ENCODE data around the gene LIX1L.

LIX1L gene

DNA sequence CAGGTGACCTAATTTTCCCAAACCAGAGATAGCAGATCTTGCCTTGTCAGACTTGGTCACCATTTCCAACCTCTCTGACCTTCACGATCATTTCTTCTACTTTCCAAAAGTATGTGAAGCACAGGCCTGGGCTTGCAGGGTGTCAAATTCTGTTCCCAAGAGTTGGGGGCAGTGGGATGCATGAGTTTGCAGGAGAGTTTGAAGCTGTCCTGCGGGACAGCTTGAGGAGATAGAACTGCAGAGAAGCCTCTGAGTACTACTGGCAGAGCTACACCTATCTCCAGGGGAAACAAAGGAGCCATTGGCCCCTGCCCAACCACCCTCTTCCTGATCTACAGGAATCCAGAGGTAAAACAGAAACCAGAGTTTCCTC, 27.3 kb upstream of the LIX1L start:
- DNase-seq = no peak

- no peak for DNase-seq
Measured at GRCh38 chr1:145983960-145984830, 26.4 kb upstream of the LIX1L start.

GRCh38 chr1:145983206-145983675, 25.4 kb upstream of the LIX1L start:
- DNase-seq = no peak

GRCh38 chr1:145982010-145982723, 24.4 kb upstream of the LIX1L start:
- DNase-seq = no peak

DNA sequence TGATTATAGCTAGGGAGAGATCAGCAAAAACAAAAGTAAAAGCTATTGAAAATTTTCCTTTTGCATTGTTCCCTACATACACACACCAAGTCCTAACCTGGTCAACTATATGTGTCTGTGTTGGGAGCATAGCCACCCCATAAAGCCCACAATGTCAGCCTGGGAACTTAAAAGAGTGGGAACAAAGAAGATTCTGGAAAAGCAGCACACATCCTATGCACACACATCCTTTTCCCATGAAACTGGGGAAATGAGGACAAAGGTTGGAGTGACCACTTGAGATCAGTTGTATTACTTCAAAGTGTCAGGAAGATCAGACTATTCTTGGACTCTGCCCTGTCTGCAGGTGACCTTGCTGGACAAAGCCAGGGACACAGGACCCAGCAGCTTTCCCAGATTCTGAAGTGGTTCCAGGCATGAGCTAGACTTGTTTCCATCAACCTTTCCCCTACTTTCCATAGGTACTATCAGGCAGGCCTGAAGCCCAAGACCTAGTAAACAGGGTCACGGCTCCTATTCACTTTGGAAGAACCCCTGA, 22.7 kb upstream of the LIX1L start:
- DNase-seq = no peak

DNA sequence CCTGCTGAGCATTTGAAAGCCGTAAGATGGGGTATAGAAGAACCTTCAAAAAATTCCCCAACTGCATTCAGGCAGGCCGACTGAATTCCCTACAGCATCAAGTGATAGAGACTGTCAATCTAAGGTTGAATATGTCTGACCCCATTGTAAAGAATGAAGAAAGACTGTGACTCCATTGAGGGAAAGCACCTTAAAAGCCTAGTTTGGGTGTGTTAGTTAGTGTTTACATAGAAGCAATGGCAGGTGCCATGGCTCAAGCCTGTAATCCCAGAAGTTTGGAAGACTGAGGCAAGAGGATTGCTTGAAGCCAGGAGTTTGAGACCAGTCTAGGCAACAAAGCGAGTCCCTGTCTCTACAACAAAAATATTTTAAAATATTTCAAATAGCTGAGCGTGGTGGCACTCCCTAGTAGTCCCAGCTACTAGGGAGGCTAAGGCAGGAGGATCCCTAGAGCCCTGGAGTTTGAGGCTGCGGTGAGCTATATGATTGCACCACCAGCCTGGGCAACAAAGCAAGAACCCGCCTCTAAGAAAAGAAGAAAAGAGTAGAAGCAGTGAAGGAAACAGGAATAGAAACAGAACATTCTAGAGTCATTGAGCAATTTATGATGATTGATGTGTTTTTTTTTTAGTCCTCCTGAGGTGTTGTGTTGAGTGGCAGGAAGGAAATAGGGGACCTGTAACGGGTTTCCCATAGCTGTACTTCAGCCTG, 22.1 kb upstream of the LIX1L start:
- no peak for DNase-seq

DNA sequence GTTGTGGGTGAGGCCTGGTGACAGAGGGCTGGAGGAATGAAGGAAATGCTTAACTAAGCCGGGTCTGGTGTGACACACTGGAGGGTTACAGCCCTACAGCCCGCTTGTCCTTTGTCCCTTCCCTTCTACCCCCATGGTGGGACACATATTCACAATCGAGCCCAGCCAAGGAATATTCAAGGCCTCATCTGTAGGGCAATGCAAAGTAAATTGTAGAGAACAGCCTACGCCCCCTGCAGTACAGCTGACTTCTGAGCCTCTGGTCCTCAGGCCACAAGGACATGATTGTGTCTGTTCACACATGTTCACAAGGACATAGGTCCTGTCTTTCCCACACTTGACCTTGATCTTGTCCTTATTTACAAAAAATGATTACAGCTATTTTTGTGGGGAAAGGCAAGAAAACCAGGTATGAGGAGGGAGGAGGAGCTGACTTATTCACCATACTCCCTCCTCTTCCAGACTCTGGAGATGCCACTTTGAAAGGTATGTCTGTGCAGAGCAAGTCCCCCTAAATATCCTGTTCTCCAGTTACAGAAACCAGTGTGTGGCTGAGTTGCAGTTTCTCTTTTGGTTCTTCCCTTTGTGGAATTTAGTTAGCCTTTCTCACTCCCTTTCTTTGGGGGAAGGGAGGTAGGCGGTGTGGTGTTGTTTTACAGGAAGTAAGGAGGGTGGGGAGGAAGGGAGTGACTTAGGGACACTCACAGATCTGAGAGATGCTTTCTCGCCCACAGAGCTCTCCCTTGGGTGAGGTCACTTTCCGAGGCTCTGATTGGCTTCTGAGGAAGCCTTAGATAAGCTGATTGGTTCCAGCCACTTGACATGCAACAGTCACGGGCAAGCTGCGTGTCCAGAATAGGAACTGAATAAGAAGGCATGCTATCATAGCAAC, 21.3 kb upstream of the LIX1L start:
- DNase-seq = peak; percentile 96

- no peak for DNase-seq
Measured at GRCh38 chr1:145978471-145978853, 20.6 kb upstream of the LIX1L start.

DNA sequence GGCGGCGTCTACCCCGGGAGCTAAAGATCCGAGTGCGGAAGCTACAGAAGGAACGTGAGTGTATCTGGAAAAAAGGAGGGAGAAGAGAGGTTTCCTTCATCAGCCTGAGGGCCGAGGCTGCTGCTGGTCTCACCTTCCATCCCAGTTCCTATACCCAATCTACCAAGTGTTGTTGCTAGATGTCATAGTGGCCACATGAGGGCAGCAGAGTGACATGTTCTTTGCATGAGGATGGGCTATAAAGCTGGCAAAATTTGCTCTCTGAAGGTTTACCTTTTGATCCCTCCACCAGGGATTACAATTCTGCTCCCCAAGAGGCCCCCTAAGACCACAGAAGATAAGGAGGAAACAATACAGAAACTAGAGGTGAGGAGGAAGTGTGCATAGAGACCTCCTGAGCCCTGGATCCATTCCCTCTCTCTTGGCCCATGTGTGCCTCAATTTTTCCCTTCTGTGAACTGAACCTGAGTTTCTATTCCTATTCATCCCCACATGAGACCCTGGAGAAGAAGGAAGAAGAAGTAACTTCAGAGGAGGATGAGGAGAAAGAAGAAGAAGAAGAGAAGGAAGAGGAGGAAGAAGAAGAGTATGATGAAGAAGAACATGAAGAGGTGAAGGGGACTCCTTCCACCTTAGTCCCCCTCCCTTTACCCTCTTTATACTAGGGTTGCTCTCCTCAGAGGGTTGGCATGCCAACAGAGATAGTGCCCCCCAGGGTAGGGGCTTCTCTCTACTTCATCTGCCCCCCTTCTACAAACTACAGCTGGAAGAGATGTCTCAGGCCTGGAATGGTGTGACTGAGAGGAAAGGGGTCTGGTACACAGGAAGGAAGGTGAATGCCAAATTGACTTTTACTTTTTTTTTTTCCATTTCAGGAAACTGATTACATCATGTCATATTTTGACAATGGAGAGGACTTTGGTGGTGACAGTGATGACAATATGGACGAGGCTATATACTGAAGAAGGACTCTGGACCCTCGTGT, 20.0 kb upstream of the LIX1L start:
- DNase-seq = peak; percentile 82

GRCh38 chr1:145977016-145977415, 19.2 kb upstream of the LIX1L start:
- no peak for DNase-seq

DNA sequence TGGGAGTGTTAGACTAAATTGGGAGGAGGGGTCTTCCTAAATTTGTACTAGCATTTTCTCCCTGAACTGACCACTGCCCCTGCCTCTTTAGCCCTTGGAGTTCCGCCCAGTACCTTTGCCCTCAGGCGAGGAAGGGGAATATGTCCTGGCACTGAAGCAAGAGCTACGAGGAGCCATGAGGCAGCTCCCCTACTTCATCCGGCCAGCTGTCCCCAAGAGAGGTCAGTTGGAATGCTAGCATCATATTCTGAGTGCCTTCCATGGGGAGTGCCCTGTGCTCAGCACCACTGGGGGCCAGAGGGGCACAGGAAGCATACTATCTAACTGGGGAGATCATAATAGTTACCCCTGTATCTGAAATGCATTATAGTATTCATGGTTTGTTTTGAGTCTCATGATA, 17.4 kb upstream of the LIX1L start:
- no peak for DNase-seq

DNA sequence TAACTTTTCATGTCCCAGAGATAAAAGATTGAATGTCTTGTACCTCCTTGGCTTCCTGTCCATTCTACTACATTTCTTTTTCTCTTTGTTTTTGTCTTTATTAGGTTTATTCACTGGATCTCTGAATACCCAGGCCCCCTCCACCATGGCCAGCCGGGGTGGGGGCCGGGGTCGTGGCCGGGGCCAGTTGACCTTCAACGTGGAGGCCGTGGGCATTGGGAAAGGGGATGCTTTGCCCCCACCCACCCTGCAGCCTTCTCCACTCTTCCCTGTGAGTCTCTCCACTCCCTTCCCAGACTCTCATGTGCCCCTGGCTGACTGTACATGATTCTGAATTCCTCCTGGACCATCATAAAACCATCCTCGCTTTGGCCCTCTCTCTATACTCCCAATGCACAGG, 16.9 kb upstream of the LIX1L start:
- DNase-seq = no peak

DNA sequence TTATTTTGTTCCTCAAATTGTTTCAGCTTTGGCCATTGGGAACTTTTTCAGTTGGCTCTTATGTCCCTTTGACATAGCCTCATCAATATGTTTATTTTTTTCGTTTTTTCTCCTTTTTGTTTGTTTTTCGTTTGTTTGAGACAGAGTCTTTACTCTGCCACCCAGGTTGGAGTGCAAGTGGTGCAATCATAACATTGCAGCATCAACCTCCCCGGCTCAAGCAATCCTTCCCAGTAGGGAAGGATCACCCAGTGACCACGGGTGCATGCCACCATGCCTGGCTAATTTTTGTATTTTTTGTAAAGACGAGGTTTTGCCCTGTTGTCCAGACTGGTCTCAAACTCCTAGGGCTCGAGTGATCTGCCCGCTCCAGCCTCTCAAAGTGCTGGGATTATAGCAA, 14.8 kb upstream of the LIX1L start:
- no peak for DNase-seq

- DNase-seq = no peak
Measured at GRCh38 chr1:145967288-145967687, 9.5 kb upstream of the LIX1L start.

DNA sequence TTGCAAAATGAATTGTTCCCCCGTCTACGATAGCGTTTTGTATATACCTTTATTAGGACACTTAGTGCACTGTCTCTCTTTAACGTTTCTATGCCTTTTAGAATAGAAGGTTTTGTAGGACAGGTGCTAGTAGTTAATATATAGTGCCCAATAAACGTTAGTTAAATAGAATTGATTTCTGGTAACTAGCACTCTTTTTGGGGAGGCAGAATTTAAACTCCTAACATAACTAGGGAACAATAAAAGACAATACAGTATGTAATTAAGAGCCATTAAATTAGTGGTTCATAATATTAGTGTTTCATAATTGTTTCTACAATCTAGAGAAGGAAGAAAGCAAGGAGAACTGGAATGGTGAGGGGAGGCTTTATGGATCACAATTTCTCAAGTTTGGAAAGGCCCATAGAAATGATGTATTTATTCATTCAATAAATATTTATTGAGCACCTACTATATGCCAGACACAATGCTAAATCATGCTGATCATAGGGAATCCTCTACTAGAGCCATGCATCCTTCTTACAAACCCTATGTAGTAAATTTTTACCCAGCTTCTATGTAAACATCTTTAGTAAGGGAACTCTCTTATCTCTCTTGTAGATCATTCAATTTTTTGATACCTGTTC, 7.4 kb upstream of the LIX1L start:
- no peak for DNase-seq

DNA sequence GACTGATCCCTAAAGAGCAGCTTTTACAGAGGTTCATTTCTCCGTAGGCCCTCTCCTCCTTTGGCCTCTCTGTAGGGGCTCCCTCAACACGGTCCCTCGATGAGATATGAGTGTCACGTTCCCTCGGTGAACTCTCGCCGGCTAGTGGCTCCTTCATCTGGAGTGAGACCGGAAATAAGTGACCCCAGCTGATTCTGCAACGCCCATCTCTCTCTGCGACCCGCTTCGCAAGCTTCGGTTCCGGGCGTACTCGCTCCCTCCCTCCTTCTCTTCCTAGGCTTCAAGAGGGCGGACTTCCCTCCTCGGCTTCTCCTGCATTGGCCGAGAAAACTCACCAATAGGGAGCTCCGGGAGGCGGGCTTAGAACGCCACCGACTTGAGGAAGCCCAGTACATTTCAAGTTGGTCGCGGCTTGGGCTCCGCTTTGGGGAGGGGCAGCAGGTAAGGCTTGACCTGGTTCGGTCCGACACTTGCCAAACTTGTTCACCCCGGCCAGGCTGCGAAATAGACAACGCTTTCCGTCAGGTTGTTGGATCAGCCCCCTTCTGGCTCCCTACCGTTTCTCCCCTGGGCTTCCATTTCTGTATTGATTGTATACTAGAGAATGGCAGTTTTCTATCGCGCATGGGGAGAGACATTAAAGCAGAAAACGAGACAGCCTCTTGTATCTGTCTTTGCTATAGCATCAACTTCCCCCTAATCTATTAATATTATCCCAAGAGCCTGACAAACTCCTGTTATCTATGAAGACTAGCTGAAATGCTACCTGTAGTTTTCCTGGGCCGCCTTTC, 6.7 kb upstream of the LIX1L start, which contains the start of the genes ANKRD34A and POLR3GL:
TSS of gene ANKRD34A (minus strand) at position 248 of the 791 bp plus-strand sequence. CDS start 2,816 bp downstream, outside the sequence.
TSS of gene POLR3GL (plus strand) at position 363 of the 791 bp plus-strand sequence. CDS start 10,176 bp downstream, outside the sequence.
- peak; percentile 97 for DNase-seq

GRCh38 chr1:145963265-145964019, 5.6 kb upstream of the LIX1L start:
- DNase-seq = no peak
